Measurements from ENCODE around the gene SYT7.
A peak's percentile ranks its signal among the peaks of the same experiment; 100 is the strongest.

The SYT7 gene

DNA sequence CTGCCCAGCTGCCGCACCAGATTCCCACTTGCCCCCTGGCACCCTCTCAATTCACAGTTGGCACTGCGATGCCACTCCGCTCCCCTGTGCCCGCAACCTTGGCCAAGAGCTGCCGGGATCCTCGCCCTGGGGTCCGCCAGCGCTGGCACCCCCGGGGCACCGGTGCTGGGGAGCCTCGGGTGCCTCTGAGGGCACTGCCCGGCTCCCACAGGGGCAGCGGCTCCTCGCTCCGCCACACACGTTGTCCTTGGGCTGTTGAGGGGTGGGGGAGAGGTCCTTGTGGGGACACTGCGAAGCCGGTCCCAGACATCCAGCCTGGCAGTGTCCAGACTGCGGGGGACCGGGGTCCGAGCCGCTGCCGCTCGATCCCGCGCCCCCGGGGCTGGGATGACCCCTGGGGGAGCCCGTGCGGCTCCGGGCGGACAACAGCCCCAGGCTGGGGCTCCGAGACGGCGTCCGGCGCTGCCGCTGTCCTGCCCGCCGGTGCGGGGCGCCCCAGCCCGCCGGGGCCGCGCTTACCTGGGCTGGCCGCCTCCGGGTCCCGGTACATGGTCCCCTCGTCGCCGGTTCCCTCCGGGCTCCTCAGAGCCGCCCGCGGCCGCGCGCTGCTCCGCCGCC, 496 bp downstream of the SYT7 start:
- DNase-seq (ENCODE audit: low read depth): no peak

DNA sequence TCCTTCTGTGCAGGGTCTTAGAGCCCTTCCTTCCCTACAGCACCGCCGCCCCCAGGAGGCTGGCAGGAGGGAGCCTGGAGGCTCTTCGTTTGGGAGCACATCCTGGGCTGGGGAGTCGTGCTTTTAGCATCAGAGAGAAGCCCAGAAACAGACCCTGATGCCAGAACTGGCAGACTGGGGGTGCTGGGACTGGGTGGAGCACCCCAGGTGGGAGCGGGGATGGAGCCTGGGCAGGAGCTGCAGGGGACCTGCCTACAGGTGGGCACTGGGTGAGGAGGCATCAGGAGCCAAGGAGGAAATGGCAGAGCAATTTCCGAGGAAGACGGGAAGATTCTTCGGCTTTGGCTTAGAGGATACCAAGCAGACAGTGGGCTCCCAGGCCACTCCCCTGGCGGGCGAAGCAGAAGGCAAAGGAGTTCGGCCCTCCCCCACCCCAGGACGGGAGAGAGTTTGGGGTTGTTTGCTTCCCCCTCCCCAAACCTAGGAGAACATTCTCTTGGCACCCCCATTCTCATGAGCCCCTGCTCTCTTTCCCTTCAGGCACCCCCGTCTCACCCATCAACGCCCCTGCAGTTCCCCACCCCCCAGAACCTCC, 1.1 kb downstream of the SYT7 start:
- no peak for DNase-seq (ENCODE audit: low read depth)

DNA sequence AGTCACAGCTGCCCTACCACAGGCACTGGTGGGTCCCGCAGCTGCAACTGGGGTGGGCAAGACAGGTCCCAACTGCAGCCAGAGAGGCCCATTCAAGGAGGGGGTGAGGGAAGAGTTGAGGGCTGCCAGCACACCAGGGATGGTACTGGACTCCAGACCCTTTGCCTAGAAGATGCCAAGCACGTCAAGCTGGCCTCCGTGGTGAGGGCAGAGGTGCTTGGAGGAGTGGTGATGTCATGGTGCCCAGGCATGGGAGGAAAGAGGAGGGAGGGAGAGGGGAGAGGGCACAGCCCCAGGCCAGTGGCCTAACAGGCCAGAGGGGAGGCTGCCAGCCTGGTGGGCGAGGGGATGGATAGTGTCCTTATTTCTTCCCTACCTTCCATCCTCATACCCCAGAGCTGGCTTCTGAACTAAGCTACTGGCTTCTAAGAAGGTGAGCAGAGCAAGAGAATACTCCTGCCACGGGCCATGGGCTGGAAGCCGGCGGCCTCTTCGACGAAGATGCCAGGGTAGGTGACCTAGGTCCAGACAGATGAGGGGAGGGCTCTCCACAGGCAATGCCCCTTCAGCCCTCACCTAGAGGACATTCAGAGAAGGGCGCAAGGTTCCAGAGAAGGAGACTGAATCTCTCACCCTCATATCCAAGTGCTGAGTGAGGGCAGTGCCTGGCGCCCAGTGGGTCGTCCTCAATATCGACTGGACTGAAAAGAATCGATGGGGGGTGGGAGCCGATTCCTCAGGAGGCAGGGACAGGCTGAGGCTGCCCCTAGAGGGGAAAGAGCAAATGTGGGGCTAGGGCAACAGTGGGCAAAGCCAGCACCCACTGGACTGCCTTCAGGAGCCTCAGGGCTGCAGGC, 1.8 kb downstream of the SYT7 start:
- no peak for DNase-seq (ENCODE audit: low read depth)

DNA sequence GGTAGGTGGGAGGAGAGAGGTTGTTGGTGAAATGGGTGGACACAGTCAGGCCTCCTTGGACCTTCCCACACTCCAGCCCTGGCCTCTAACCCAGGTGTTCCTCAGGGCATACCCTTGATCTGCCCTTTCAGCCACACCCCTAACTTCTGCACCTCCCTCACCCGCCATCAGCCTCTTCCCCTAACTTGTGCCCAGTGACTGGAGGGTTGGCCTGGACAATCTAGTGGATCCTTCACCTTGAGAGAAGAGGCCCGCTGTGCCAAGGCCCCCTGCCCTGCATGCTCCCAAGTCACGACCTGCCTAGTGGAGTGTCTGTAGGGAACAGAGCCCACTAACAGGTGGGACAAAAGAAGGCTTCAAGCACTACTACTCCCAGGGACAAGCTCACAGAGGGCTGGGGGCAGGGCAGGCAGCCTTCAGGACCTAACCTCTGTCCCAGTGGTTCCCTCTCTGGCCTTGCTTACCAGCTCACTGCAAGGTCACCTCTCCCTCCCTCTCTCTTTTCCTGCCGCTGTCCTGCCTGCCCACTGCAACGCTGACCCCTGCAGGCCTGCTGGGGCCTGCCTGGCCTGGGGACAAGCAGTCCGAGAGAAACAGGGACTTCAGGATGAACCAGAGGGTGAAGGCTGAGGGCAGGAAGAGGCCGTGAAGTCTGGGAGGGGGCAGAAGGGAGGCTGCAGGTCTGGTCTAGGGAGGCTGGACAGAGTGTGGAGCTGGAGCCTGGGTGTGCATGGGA, 3.3 kb downstream of the SYT7 start:
- DNase-seq (ENCODE audit: low read depth): no peak

DNA sequence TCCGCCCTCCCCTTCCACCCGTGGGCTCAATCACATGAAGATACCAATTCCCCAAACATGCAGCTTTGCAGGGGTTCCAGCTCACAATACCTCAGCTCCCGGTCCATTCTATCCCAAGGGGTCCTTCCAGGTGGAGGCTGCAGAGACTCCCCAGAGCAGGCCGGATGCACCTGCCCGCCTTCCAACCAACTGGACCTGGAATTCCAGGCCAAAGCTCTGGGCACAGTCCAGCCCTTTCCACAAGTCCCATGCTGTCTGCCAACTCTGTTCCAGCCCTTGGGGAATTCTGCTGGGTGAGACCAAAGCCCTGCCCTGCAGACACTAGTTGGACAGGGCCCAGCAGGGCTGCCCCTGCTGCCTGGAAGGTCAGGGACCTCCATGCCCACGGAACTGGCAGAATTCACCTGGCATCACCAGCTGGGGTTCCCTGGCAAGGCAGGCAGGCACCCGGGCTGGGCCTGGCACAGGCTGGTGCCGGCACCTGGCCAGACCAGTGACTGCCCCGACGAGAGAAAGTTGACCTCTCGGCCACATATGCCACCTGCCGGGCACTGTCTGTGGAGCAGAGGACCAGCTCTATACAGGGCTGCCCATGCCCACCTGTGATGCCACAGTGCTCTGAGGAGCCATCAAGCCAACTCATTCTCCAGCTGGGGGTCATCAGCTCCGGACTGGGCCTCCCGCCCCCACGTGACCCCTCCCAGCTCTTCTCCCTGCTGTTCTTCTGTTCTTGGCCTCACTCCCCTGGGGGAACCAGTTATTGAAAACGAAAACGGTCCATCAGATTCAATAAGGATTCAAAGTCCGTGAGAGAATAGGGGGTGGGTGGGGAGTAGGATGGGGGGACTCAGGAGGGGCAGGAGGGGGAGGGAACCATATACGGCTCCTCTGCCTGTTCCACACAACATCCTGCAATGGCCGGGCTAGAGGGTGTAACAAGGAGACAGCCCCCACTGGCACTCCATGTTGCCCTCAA, 4.7 kb downstream of the SYT7 start:
- no peak for DNase-seq (ENCODE audit: low read depth)

DNA sequence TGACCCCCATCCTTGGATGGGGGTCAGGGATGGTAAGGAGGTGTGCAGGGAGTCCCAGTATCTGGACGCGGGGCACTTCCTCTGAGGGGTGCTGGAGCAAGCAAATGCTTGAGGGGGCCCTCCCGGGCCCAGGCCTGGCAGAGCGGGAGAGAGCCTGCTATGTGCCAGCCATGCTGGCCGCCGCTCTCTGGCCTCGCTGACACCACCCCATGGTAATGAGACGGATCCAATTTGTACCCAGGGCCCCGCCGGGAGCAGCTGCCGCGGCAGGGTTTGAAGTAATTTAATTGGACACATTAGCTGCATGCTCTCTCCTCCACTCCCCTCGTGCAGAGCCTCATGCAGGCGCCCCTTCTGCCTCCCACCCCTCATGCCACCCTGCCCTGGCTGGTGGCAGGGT, 6.3 kb downstream of the SYT7 start:
- DNase-seq (ENCODE audit: low read depth): no peak

DNA sequence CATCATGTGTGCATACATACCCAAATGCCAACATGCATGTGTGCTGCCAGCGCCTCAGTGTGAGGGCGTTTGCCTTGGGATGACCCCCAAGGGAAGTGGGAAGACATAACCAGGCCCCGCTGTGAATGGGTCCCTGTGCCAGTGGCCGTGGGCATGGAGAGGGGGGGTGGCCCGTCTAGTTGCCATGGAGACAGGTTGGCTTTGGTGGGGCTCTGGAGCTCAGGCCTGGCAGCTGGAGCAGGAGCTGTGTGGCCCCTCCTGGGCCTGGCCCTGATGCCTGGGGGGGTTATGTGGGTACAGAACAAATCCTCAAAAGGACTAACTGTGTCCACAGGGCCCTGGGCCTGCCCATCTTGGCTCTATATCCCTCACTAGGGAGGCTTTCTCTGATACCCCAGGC, 8.0 kb downstream of the SYT7 start:
- no peak for DNase-seq (ENCODE audit: low read depth)

DNA sequence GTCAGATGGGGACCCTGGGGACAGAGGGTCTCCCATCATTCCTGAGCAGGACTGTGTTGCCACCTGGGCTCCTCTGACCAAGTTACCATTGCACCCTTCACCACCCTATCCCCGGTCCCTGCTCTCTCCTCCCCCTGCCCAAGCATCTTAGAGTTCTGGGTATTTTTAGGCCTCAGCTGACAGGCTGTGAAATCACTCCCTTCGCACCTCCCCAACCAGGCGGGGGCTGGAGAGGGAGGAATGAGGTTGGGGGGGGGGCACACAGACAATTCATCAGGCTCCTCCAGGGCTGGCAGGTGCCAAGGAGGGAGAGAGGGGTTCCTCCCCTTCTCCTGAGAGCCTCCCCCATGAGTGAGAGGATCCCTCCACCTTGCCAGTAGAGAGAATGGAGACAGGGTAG, 9.0 kb downstream of the SYT7 start:
- no peak for DNase-seq (ENCODE audit: low read depth)

DNA sequence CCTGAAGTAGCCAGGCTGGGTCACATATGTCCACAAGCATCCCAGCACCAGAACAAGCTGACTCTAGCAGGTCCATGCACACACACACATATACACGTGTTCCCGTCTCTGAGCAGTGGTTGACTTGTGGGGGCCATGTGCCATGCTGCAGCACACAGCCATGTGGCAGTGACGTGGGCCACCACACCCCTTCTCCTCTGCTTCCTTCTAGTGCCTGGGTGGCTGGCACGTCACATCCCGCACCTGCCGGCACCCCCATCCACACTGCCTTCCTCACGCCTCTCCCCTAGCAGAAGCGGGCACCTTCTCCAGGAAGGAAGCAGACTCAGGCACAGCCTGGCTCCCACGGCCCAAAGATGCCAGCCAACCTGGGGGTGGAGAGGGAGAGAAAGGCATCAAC, 9.5 kb downstream of the SYT7 start:
- no peak for DNase-seq (ENCODE audit: low read depth)

DNA sequence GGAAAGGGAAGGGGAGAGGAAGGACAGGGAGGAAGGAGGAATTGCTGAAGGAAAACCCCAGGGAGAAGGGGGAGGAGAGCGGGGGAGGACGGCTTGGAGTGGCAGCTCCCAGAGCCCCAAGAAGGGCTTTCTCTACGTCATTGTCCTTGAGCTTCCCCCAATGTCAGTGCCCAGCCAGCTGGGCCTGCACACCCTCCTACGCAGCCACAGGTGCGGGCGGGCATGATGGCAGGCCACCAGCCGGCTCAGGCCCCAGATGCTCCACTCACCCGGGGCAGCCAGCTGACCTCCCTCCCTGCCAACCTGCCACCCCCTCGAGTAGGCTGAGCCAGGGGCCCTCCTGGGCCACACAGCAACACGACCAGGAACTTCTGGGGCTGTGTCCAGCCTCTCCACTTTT, 11.2 kb downstream of the SYT7 start:
- no peak for DNase-seq (ENCODE audit: low read depth)

DNA sequence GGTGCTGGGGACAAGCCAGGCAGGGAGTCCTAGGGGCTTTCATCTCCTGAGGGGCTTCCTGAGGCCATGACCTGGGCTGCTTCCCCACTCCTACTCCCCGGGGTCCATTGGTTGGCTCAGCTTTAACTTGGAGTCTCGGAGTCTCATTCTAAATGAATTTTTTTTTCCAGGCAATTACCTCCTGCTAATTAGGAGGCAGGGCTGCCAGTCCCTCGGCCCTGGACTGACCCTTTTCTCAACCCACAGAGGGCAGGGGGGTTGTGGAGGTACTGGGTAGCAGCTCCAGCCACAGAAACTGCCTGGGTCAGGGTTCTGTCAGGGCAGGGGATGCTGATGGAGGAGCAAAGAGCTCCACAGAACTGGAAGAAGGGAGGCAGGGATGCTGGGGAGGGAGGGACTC, 11.9 kb downstream of the SYT7 start:
- DNase-seq (ENCODE audit: low read depth): no peak

DNA sequence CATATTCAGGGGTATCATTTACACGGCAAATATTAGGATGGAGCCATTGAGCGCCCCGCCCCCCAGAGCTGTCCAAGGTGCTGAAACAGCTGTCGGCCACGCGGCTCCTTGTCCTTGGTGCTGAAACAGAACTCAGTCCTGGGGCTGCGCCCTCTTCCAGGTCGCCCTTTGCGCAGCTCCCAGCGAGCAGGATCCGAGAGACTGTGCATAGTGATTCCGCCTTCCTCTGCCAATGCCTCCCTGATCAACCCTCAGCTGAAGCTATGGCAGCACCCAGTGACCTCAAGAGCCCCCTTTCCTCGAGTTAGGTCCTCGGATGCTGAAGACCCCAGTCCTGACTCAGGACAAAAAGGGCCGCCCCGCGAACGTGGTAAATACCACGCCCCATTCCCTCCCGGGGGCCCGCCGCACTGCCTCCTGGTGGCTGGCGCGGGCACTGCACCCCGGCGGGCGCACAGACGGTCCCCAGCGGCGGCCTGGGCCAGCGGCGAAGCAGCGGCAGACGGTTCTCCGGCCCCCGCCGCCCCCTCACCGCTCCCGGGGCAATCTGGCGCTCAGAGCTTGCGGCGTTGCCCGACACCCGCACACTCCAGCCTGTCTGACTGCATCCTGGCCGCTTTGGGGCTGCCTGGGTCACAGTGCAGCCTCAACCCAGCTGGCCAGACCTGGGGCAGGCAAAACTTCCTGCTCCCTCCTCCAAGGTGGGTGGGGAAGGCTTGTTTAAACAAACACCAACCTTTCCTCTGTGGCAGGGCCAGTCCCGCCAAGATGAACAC, 13.4 kb downstream of the SYT7 start:
- DNase-seq (ENCODE audit: low read depth): peak; percentile 31

DNA sequence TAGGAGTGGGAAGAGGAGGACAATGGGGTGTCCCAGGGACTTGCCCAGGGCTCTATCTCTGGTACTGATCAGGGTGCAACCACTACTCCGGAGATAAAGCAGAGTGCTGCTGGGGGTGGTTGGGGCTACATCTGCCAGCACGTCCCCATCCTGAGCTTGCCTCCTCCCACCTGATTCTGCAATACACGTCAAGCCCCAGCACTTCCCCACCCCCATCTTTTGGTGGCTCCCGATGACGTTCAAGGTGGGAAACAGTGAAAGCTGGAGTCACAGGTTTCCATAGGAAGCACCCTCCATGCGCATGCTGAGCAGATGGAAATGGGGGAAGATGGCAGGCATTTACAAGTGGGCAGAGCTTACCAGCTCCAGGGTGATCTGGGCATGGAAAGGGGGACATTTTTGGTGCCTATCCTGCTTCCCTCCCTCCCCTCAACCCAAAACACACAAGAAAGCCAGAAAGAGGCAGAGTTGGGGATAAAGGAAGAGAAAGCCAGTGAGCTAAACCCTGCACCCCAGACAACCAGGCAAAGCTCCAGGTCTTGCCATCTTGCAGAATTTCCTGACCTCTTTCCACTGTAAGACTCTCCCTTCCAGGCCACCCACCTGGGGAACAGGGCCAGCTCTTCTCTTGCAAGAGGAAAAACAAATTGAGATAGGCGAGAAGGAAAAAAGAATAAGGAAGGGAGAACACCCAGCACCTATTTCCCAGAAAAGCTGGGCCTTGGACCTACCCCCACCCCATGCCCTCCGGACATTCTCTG, 15.8 kb downstream of the SYT7 start:
- DNase-seq (ENCODE audit: low read depth): no peak

DNA sequence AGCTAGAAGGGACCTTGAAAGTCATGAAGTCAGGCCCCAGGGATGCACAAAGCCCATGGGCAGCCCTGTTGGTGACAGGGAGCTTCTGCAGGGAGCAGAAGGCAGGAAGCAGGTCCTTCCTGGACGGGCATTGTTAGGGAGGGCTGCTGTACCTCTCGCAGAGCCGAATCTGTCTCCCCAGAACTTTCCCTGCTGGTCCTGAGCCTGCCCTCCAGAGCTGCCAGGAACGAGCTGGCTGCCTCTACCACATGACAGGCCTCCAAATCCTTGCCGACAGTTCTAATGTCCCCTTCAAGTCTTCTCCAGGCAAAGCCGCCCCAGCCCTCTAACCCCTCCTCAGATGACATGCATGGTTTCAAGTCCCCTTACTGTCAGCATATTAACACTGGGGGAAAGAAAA, 20.1 kb downstream of the SYT7 start:
- no peak for DNase-seq (ENCODE audit: low read depth)

DNA sequence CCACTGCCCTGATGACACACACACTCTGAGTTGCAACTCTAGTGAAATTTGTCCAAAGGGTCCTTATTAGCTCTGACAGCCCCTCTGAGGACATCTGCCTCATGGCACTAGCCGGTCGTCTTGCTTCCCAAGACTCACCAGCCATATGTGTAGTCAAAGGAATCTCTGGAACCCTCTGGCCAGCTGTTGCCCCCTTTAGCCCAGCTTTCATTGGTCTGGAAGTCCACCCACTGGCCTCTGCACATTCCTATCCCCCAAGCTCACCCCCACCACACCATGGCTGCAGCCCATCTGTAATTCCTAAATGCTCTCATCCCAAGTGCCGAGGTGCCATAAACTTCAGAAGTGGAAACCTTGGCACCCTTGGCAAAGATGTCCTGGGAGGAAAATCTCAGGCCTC, 24.3 kb downstream of the SYT7 start:
- no peak for DNase-seq (ENCODE audit: low read depth)

DNA sequence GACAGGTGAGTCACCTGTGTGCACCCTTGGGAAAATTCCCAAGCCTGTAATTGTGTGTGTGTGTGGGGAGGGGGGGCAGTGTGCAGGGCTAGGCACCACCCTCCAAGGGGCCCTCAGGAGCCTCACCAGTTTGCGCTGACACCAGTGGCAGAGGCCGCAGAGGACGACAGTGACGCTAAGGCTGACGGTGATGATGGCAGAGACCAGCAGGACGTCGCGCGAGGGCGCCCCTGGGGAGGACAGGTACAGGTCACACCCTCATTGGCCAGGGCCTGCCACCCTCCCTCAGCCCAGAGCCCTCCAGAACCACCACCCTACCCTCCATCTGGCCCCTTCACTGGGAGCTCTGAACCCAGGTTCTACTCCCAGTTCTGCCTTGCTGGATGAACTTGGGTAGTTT, 24.9 kb downstream of the SYT7 start:
- DNase-seq (ENCODE audit: low read depth): no peak

DNA sequence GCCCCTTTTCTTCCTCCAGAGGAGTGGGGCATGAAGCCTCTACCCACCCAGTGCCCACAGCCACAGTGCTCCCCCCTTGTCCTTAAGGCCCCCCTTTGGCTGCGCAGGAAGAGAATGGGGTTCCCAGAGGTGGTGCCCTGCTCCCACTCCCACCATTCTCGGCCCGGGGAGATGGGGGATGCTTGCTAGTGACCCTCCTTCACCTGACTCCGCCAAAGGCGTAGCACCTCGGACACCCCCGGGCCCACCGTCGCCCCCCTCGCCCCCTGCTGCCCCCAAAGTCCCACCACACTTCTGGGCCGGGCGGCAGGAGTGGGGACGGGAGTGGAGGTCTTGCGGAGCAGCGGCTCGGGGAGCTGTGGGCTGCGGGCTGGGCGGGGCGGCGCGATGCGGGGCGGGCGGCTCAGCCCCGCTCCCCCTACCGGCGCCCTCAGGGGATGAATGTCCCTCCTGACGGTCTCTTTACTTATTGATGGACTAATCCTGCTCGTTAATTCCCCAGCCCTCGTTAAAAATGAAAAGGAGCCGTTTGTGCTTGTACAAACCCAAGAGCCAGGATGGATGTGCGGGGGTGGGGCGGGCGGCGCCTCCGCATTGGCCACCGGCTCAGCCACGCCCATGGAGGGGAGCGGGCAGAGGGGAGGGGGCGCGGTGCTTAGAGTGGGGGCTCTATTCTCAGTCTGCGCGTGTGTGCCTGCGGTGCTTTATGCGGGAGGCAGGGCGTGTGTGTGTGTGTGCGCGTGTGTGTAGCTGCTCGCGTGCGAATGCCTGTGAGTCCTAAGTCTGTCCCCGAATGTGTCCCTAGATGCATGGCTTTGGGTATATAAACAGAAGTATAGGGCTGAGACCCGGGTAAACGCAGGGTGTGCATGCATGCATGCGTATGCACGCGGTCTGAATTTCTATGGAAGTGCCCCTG, 25.6 kb downstream of the SYT7 start:
- DNase-seq (ENCODE audit: low read depth): no peak

DNA sequence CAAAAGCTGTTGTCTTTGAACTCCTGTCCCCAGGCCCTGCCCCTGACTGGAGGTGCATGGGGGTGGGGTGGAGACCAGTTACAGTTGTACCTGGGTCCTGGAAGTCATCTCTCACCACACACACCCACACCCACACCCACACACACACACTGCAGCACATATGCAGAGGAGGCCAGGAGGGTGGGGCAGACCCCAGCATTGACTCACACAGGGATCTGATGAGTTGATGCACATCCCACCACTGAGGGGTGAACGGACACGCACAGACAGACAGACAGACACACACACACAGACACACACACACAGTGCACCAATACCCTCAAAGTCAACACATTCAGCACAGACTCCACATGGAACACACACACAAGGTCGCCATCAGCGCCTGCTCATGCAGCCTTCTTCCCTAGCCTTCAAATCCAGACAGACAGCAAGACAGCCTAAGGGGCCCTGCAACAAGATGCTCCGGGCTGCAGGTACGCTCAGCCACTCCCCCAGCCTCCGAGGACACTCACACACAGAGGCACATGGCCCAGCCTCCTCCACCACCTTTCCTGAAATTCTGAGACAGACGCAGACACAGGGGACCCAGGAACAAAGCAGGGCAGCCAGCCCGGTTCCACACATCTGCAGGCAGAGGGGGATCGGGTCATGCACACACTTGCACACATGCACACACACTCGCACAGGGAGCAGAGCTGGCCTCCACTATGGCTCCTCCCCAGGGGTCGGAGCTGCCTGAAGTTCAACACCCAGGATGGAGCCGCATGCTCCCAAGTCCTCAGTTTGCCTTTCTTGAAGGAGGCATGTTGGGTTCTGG, 26.5 kb downstream of the SYT7 start:
- DNase-seq (ENCODE audit: low read depth): no peak
